Measurements from ENCODE around the gene SHCBP1L. TPM values are rescaled to one million over a fixed set of nuclear protein-coding genes. Genes with fewer than 3 reads are reported as not detected.
A peak's percentile ranks its signal among the peaks of the same experiment; 100 is the strongest.

Gene SHCBP1L
- total RNA-seq, 1 experiment from 2014 or later = not detected

- no peak overlapping the region for H2BK15ac ChIP-seq (ENCODE audit: low read depth, low read length)
- TF ChIP-seq, protein P1, sequence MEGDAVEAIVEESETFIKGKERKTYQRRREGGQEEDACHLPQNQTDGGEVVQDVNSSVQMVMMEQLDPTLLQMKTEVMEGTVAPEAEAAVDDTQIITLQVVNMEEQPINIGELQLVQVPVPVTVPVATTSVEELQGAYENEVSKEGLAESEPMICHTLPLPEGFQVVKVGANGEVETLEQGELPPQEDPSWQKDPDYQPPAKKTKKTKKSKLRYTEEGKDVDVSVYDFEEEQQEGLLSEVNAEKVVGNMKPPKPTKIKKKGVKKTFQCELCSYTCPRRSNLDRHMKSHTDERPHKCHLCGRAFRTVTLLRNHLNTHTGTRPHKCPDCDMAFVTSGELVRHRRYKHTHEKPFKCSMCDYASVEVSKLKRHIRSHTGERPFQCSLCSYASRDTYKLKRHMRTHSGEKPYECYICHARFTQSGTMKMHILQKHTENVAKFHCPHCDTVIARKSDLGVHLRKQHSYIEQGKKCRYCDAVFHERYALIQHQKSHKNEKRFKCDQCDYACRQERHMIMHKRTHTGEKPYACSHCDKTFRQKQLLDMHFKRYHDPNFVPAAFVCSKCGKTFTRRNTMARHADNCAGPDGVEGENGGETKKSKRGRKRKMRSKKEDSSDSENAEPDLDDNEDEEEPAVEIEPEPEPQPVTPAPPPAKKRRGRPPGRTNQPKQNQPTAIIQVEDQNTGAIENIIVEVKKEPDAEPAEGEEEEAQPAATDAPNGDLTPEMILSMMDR (conservative IDR thresholded peaks at IDR 0.05) = no peak
- H3T11ph ChIP-seq (ENCODE audit: low read length) = no peak overlapping the region
- H3K4me2 ChIP-seq (ENCODE audit: insufficient read depth, insufficient read length, low read length) = no peak overlapping the region
- WGBS (ENCODE audit: extremely low coverage, insufficient read length, low lambda C conversion rate) = no CpG with 5 or more reads among the region's 3 CpGs
- Mint-ChIP-seq H3K27ac (peak overlapping the region in 1 of 3 experiments; percentile 19; a peak in 1 of 7 replicates), H3K9me3 (no peaks in the 10 kb centered on the region), H3K36me3 (ENCODE audit: insufficient read depth in 1 of 3, low read depth in 3 of 3) (peaks cover 74 to 97% (median 95%) of the 10 kb centered on the region in 3 experiments; a peak in 6 of 7 replicates), H3K4me1 (no peaks in the 10 kb centered on the region), H3K4me3 (no peak overlapping the region), H3K27me3 (ENCODE audit: low read depth) (no peaks in the 10 kb centered on the region)
- no peak overlapping the region for H3K56ac ChIP-seq (ENCODE audit: insufficient read length, low read depth, low read length)
- no peak overlapping the region for H3K9ac ChIP-seq (ENCODE audit: extremely low read depth, insufficient read length, low read length)
- H4K8ac ChIP-seq (replicated peaks; ENCODE audit: insufficient read length, low read depth, low read length) = no peak overlapping the region
- no peak overlapping the region for H3K23ac ChIP-seq (ENCODE audit: insufficient read length, low read depth, low read length)
- H4K91ac ChIP-seq (ENCODE audit: insufficient read length, low read depth, low read length) = no peak overlapping the region
- H2BK5ac ChIP-seq (ENCODE audit: insufficient read length, low read length) = no peak overlapping the region
- no peaks in the 10 kb centered on the region; the same call in 1 of the 2 replicates for H3K79me2 ChIP-seq (ENCODE audit: insufficient read depth, low read length)
- H2BK120ac ChIP-seq (ENCODE audit: low read depth, low read length, poor library complexity, severe bottlenecking) = no peak overlapping the region
- no peak overlapping the region for H3K18ac ChIP-seq (ENCODE audit: insufficient read length, low read depth, low read length)
- no peak overlapping the region for H2BK20ac ChIP-seq (ENCODE audit: low read depth, low read length, poor library complexity, severe bottlenecking)
- no peaks in the 10 kb centered on the region for H3K79me1 ChIP-seq (ENCODE audit: insufficient read depth, low read depth, low read length, poor library complexity, severe bottlenecking)
- no peak overlapping the region for H3K4ac ChIP-seq (ENCODE audit: low read depth, low read length)
- no peak overlapping the region for H2AK5ac ChIP-seq (ENCODE audit: insufficient read length, low read length)
- H2AFZ ChIP-seq (ENCODE audit: low read length) = no peak overlapping the region
- H2BK12ac ChIP-seq (ENCODE audit: insufficient read length, low read depth, low read length) = no peak overlapping the region
- no peak overlapping the region for H3K14ac ChIP-seq (ENCODE audit: insufficient read depth, low read length)
- no peaks in the 10 kb centered on the region for H3K23me2 ChIP-seq (ENCODE audit: insufficient read length, low read depth, low read length, poor library complexity, severe bottlenecking)
- no peak overlapping the region for H4K5ac ChIP-seq (ENCODE audit: insufficient read length, low read depth, low read length)
- no peak for DNase-seq
- H3K9me3 ChIP-seq (ENCODE audit: control insufficient read depth, low read depth, low read length) = no peaks in the 10 kb centered on the region
- no peaks in the 10 kb centered on the region for H3K27me3 ChIP-seq (ENCODE audit: insufficient read depth, low read length)
- H4K20me1 ChIP-seq (ENCODE audit: control insufficient read depth, insufficient read depth, insufficient read length) = peaks cover 5% of the 10 kb centered on the region
- no peak overlapping the region for H3K27ac ChIP-seq (ENCODE audit: insufficient read length, low read depth, low read length)
- H3K4me1 ChIP-seq (ENCODE audit: insufficient read depth, low read length) = no peaks in the 10 kb centered on the region
Measured at GRCh38 chr1:182872881-182873280, 80.1 kb downstream of the SHCBP1L start.
